Limb (tissue), 2 donors: ENCODE results near the gene VSIG2.
A peak's percentile ranks its signal among the peaks of the same experiment; 100 is the strongest.

Experiments
- DNase-seq, 2 donors: peaks; one replicate each; pipeline ENCODE4 v3.0.0-alpha.2; 2016; ENCODE audit errors: extremely low spot score in 2 of 2

The VSIG2 gene

GRCh38 chr11:124763156-124763947 lies 11.3 kb upstream of the VSIG2 start:
- peak; percentile 83 to 91 for DNase-seq

DNA sequence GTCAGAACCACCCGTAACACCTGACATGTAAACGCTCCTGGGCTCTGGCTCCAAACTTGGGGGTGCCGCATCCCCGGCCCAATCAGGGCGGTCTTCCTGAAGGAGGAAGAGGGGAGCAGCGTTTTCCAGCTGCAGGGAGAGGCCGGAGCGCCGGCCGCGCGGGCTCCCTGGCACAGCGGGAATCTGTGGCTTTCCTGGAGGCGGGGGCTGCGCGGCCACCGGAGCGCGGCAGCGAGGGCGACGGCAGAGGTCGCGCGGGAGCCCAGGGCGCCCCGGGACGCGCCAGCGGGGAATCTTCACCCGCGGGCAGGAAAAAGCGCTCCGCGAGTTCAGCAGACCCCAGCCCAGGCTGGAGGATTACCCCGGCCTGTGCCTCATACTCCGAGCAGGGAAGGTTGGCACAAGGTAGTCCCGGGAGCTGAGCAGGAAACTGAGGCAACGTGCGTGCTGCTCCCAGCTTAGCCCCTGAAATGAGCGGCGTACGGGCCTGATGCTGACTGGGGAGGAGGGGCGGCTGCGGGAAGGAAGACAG lies 10.6 kb upstream of the VSIG2 start:
- DNase-seq: no peak

- no peak for DNase-seq
Observed at GRCh38 chr11:124762105-124762623, 10.1 kb upstream of the VSIG2 start, which contains the start of gene ESAM. Gene ESAM, minus strand, starts transcription at chr11:124762290. Its CDS starts 136 bp downstream, at chr11:124762154.

GRCh38 chr11:124761301-124762104 lies 9.4 kb upstream of the VSIG2 start:
- DNase-seq: no peak

DNA sequence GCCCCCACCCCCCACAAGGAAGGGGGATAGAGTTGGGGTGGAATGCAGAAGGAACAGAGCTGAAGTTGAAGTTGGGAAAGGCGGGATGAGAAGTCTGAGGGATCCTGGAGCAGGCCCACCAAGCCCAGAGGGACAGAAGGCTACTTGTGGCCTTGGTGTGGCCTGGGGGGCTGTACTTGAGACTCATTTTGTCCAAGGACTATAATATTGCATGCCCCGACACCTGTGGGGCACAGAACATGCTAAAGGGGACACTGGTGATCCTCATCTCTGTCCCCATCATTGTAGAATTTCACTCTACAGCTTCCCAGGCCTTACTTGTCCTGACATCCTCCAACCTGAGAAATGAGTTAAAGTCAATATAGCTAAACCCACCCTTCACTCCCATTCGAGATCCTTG lies 8.8 kb upstream of the VSIG2 start:
- no peak for DNase-seq

GRCh38 chr11:124760205-124760652 lies 8.2 kb upstream of the VSIG2 start:
- peak in 1 of 2 donors; percentile 38 for DNase-seq

DNA sequence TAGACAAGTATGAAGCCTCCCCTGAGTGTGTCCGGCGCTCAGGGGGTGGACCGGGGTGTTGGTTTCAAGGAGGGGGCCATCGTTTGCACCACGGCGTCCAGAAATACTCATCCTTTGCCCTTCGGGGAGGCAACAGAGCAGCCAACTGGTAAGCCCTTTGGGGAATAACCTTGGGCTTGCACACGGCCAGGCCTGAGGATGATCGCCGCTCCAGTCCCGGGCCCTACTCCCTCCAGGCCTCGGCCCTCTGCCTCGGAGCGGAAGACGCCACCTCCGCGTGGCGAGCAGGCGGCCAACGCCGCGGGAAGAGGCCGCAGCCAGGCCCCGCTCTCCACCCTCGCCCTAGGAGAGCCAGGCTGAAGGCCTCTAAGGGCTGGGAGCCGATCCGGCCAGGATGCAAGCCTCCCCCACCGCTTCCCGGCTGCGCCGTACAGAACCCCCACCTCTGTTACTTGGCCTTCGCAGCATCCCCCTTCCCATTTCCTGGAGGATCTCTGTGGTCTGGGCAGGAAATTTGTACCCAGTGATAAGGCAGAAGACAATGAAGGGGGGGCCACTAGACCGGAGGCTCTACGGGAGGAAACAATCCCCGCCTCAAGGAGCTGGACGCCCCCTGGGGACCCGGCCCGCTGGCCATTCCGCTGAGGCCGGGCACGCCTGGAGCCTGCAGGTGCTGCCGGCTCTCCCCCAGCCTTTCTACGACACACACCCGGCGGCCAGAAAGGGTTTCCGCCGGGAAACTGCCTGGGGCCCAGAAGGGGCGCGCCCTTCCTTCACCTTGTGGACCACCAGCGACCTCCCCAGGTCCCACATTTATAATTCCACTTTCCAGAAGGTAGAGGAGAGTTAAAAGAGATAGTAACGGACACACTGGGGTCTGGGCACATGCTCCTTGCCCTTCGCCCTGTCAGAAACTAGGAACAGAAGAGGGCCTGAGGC lies 7.5 kb upstream of the VSIG2 start:
- DNase-seq: peak in 1 of 2 donors; percentile 50

- DNase-seq: peak; percentile 34 to 77
Observed at GRCh38 chr11:124758355-124759265, 6.6 kb upstream of the VSIG2 start.

- DNase-seq: no peak
Observed at GRCh38 chr11:124757320-124757719, 5.3 kb upstream of the VSIG2 start.

- DNase-seq: no peak
Observed at GRCh38 chr11:124756753-124757227, 4.7 kb upstream of the VSIG2 start.

DNA sequence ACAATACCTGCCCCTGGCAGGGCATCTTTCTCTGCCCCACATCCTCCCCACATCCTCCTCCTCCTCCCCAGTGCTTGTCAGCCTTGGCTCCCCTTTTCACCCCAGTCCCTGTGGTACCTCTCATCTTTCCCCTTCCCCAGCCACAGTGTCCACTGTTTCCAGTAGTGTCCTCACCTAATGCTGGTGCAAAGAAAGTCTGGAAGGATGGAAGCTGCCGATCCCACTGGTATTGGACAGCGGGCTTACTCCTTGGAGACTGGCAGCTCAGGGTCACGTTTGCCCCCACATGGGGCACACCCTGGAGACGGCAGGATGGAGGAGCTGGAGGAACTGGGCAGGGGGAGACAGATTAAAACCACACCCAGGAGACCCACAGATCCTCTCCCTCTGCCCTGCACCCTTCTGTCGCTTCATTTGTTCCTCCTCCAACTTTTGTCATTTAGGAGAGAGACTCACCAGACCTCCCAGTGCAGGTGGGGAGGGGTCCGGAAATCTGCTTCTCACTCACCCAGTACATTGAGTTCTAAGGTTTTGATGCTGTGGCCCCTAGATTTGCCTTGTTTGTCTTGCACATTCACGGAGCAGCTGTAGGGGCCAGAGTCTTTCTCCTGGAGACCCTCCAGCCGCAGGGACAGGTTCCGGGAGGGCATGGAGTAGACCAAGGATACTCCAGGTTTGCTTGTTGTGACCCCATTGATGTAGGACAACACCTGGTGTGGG lies 4.1 kb upstream of the VSIG2 start:
- DNase-seq: no peak

DNA sequence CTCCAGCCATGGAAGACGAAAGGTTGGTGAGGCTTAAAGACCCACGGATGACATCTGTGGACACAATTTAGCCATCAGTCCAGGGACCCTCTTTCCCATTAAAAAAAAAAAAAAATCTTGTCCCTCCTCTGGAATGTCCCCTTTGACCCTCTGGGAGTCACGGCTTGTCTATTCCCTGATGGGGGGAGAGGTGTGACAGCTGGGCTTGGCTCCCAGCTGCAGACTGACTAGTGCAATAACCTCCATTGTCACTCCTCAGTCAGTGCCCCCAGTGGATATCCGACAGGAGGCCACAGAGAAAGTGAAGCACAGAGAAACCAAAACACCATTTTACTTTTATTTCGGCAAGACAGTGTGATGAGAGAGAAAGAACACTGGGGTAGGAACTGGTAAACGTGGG lies 2.7 kb upstream of the VSIG2 start:
- no peak for DNase-seq

DNA sequence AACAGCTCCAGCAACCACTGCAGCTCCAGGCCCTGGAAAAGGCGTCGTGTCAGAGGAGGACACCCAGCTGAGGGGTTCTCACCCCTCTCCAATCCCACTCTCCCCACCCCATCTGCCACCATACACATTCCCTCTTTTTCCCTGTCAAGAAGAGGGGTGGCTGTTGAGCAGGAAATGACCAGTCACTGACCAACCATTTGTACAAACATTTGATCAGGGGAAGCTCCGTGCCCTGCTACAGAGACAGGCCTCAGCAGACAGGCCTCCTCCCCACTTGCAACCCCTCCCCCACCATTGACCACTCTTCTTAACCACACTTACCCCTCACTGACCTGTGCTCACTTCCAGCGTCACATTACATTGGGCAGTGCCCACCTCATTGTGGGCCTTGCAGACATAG lies 2.3 kb upstream of the VSIG2 start:
- DNase-seq: no peak

DNA sequence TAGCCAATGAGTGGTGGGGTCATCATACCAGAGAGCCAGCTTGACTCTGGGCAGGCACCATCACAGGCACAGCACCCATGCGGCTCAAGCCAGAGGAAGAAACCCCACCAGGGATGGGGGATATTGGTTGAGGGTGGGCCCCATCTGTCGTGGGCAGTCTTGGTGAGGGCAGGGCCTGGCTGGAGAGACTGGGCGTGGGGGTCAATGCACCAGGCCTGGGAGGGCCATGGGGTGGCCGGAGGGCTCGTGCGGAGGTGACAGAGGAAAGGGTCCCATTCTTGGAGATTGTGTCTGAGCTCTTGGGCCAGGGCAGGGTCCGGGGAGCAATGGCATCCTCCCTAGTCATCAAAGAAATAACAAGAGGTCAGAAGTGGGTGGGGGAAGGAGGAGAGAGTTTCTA lies 1.6 kb upstream of the VSIG2 start:
- no peak for DNase-seq

DNA sequence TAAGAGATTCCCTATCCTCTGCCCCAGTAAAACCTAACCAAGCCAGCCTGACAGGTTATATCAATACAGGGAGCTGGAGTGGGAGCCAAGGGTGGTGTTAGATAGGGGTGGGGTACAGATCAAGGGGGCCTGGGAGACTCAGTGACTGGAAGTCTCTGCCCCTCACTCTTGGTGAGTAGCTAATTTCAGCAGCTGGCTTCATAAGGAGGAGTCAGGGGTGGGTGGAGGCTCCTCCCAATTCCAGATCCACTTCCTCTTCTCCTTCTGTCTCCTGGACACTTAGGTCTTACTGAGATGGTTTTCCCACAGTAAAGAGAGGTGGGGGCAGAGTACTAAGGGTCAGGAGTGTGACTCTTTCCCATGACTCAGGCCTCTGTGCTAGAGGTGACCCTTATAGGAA lies 1.1 kb upstream of the VSIG2 start:
- DNase-seq: no peak

DNA sequence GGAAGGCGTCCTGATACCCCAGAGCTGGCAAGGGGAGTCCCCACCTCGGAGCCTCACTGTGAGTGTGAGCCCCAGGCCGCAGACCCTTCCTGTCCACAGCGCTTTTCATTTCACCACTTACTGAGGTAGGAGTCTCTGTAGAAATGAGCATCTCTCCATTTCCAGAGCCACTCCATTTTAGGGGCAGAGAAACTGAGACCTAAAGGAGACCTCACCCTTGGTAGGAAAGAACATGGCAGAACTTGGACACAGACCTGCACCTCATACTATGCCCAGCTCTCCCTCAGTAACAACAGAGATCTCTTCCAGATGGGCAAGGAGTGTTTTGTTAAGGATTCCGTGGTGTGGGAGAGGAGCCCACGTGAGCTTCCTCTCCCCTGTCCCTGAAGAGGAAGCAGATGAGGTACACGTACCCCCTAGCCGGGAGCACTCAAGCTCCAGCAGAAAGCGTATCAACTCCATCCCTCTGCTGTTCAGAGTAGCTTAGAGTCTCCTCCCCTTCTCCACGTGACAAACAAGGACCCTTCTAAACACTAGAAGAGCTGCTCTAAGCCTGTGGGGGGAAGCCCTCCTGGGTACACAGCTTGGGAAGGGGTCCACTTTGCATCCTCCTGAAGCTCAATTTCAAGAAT lies 532 bp upstream of the VSIG2 start:
- DNase-seq: no peak

DNA sequence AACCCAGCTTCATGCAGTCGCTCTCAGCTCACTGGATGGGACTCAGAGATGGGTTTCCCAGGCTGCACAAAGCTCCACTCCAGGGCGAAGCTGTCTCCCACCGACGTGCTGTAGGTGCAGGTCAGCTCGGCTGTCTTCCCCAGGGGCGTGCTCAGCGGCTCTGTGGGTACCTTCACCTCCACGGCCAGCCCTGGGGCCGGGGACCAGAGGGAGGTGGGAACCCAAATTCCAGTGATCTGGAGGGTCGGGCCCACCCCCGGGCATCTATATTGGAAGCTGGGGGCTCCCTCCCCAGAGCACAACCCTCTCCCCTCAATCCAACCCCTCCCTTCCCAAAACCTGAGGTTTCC lies 689 bp downstream of the VSIG2 start:
- no peak for DNase-seq

GRCh38 chr11:124749912-124750311 lies 2.1 kb downstream of the VSIG2 start:
- DNase-seq: no peak
